SK-N-SH treated with all-trans-retinoic acid at 6 μM for 48 hours (cell line): ENCODE measurements around the gene TMEM91.

Experiments used
- ATAC-seq: fragments of 200-7000 bp; cut with Tn5 transposase; 3 replicates; pipeline ENCODE4 v1.9.1; 2020; ENCODE audit warnings: mild to moderate bottlenecking, moderate library complexity
- ARNTL ChIP-seq: fragments of 450-650 bp; formaldehyde crosslinking; IDR thresholded peaks from 2 replicates; pipeline ENCODE4 v1.5.0; 2020; ENCODE audit warnings: low read depth, mild to moderate bottlenecking, moderate library complexity, borderline replicate concordance
- BACH2 ChIP-seq: fragments of 250-450 bp; sonication (Bioruptor Pico); IDR thresholded peaks from 2 replicates; pipeline ENCODE4 v1.9.0; 2021; ENCODE audit warnings: mild to moderate bottlenecking, borderline replicate concordance
- CSDC2 ChIP-seq: fragments of 250-450 bp; sonication (Bioruptor Pico); IDR thresholded peaks from 2 replicates; pipeline ENCODE4 v1.5.0; 2020; ENCODE audit warnings: mild to moderate bottlenecking, moderate library complexity
- CSRNP3 ChIP-seq: fragments of 250-450 bp; sonication (Bioruptor Pico); IDR thresholded peaks from 2 replicates; pipeline ENCODE4 v1.5.1; 2021; ENCODE audit warnings: mild to moderate bottlenecking, moderate library complexity
- ESRRG ChIP-seq: fragments of 250-450 bp; sonication (Bioruptor Pico); IDR thresholded peaks from 2 replicates; pipeline ENCODE4 v1.6.1; 2021; ENCODE audit warnings: mild to moderate bottlenecking
- GLIS3 ChIP-seq: fragments of 250-450 bp; sonication (Bioruptor Pico); IDR thresholded peaks from 2 replicates; pipeline ENCODE4 v1.5.0; 2020; ENCODE audit warnings: mild to moderate bottlenecking, moderate library complexity
- ISL1 ChIP-seq: fragments of 250-450 bp; sonication (Bioruptor Pico); IDR thresholded peaks from 2 replicates; pipeline ENCODE4 v2.1.2; 2022; ENCODE audit warnings: mild to moderate bottlenecking, moderate library complexity
- OSR1 ChIP-seq: fragments of 250-450 bp; sonication (Bioruptor Pico); IDR thresholded peaks from 2 replicates; pipeline ENCODE4 v1.8.0; 2022; ENCODE audit warnings: moderate library complexity, mild to moderate bottlenecking, inconsistent platforms
- POU6F1 ChIP-seq: fragments of 250-450 bp; sonication (Bioruptor Pico); IDR thresholded peaks from 2 replicates; pipeline ENCODE4 v1.8.0; 2021; ENCODE audit warnings: low read depth, mild to moderate bottlenecking, moderate library complexity, borderline replicate concordance
- PPARA ChIP-seq: fragments of 250-450 bp; sonication (Bioruptor Pico); IDR thresholded peaks from 2 replicates; pipeline ENCODE4 v1.5.0; 2020; ENCODE audit warnings: mild to moderate bottlenecking, borderline replicate concordance
- RARB ChIP-seq: fragments of 250-450 bp; sonication (Bioruptor Pico); IDR thresholded peaks from 2 replicates; pipeline ENCODE4 v1.8.0; 2021; ENCODE audit warnings: mild to moderate bottlenecking, moderate library complexity
- SNAI2 ChIP-seq: fragments of 250-450 bp; sonication (Bioruptor Pico); IDR thresholded peaks from 2 replicates; pipeline ENCODE4 v1.5.0; 2020; ENCODE audit warnings: mild to moderate bottlenecking, moderate library complexity
- TOX ChIP-seq: fragments of 250-450 bp; sonication (Bioruptor Pico); IDR thresholded peaks from 2 replicates; pipeline ENCODE4 v1.8.0; 2021; ENCODE audit warnings: mild to moderate bottlenecking, moderate library complexity, borderline replicate concordance
- TSHZ2 ChIP-seq: fragments of 250-450 bp; sonication (Bioruptor Pico); IDR thresholded peaks from 2 replicates; pipeline ENCODE4 v1.5.0; 2020; ENCODE audit warnings: mild to moderate bottlenecking, moderate library complexity
- ZC3H10 ChIP-seq: fragments of 250-450 bp; sonication (Bioruptor Pico); IDR thresholded peaks from 2 replicates; pipeline ENCODE4 v1.5.1; 2021; ENCODE audit warnings: mild to moderate bottlenecking, moderate library complexity
- ZFP3 ChIP-seq: fragments of 250-450 bp; sonication (Bioruptor Pico); IDR thresholded peaks from 2 replicates; pipeline ENCODE4 v1.5.0; 2020; ENCODE audit warnings: mild to moderate bottlenecking, moderate library complexity
- ZFP30 ChIP-seq: fragments of 450-650 bp; formaldehyde crosslinking; IDR thresholded peaks from 2 replicates; pipeline ENCODE4 v1.5.0; 2022; ENCODE audit warnings: mild to moderate bottlenecking, moderate library complexity
- ZNF565 ChIP-seq: fragments of 450-650 bp; formaldehyde crosslinking; conservative IDR thresholded peaks from 2 replicates; pipeline ENCODE4 v1.5.0; 2020; ENCODE audit warnings: low read depth, mild to moderate bottlenecking, moderate library complexity
- ZNF70 ChIP-seq: fragments of 450-650 bp; formaldehyde crosslinking; IDR thresholded peaks from 2 replicates; pipeline ENCODE4 v1.5.0; 2020; ENCODE audit warnings: mild to moderate bottlenecking, moderate library complexity
- ZNF8 ChIP-seq: fragments of 450-650 bp; formaldehyde crosslinking; IDR thresholded peaks from 2 replicates; pipeline ENCODE4 v1.5.0; 2020; ENCODE audit warnings: mild to moderate bottlenecking, moderate library complexity

TMEM91 gene

GRCh38 chr19:41351339-41352245 lies 24.7 kb upstream of the TMEM91 start:
- TF ChIP-seq BACH2 (CRISPR knock-in tag) (no peak), RARB (CRISPR knock-in tag) (no peak), PPARA (CRISPR knock-in tag) (no peak), GLIS3 (no peak), SNAI2 (CRISPR knock-in tag) (no peak), ARNTL (no peak), ZNF565 (no peak), TOX (no peak), CSRNP3 (CRISPR knock-in tag) (no peak), ZNF70 (no peak), ZFP30 (CRISPR knock-in tag) (no peak), ZC3H10 (CRISPR knock-in tag) (no peak), ZNF8 (CRISPR knock-in tag) (no peak), POU6F1 (CRISPR knock-in tag) (no peak), CSDC2 (CRISPR knock-in tag) (no peak), ISL1 (CRISPR knock-in tag) (no peak), ZFP3 (CRISPR knock-in tag) (no peak), ESRRG (CRISPR knock-in tag) (no peak), TSHZ2 (CRISPR knock-in tag) (no peak)
- TF ChIP-seq, all 23 proteins: peak for 0
- peak; percentile 53 for ATAC-seq

GRCh38 chr19:41352279-41352608 lies 24.1 kb upstream of the TMEM91 start:
- no peak; the same call in 2 of the 3 replicates for ATAC-seq
- TF ChIP-seq OSR1 (CRISPR knock-in tag) (no peak), ZC3H10 (CRISPR knock-in tag) (no peak), ZNF565 (no peak)

GRCh38 chr19:41352609-41353465 lies 23.5 kb upstream of the TMEM91 start:
- TF ChIP-seq ZNF565 (no peak), ESRRG (CRISPR knock-in tag) (no peak), TSHZ2 (CRISPR knock-in tag) (no peak), GLIS3 (no peak)
- ATAC-seq, result peak; percentile 58
